ENCODE results near the gene CNDP1.

The CNDP1 gene

GRCh38 chr18:74513883-74514205 lies 20.5 kb upstream of the CNDP1 start:
- no peak overlapping the region for H3K4me3 ChIP-seq (ENCODE audit: low read depth, low read length)
- no peak for DNase-seq (ENCODE audit: low read depth)
- no peak for TF ChIP-seq MYC (IDR thresholded peaks at IDR 0.05; ENCODE audit: low read depth, low read length)
- no peak for TF ChIP-seq CTCF (IDR thresholded peaks at IDR 0.05; ENCODE audit: low read depth, low read length)
- TF ChIP-seq POLR2A (IDR thresholded peaks at IDR 0.05; ENCODE audit: extremely low read depth, insufficient read length) = no peak
- TF ChIP-seq MAX (IDR thresholded peaks at IDR 0.05; ENCODE audit: low read depth, low read length) = no peak

GRCh38 chr18:74514860-74515495 lies 19.3 kb upstream of the CNDP1 start:
- TF ChIP-seq MAX (IDR thresholded peaks at IDR 0.05; ENCODE audit: low read depth, low read length) (no peak), POLR2A (IDR thresholded peaks at IDR 0.05; ENCODE audit: extremely low read depth, insufficient read length) (no peak), MYC (IDR thresholded peaks at IDR 0.05; ENCODE audit: low read depth, low read length) (no peak), CTCF (IDR thresholded peaks at IDR 0.05; ENCODE audit: low read depth, low read length) (no peak)
- DNase-seq (ENCODE audit: low read depth) = no peak
- H3K4me3 ChIP-seq (ENCODE audit: low read depth, low read length) = no peak overlapping the region

- no peak for DNase-seq (ENCODE audit: low read depth)
- TF ChIP-seq POLR2A (IDR thresholded peaks at IDR 0.05; ENCODE audit: extremely low read depth, insufficient read length) (no peak), MAX (IDR thresholded peaks at IDR 0.05; ENCODE audit: low read depth, low read length) (no peak), MYC (IDR thresholded peaks at IDR 0.05; ENCODE audit: low read depth, low read length) (no peak), CTCF (IDR thresholded peaks at IDR 0.05; ENCODE audit: low read depth, low read length) (no peak)
Observed at GRCh38 chr18:74515620-74516231, 18.6 kb upstream of the CNDP1 start.

GRCh38 chr18:74516271-74517235 lies 17.7 kb upstream of the CNDP1 start:
- no peak for DNase-seq (ENCODE audit: low read depth)
- no peak for TF ChIP-seq POLR2A (IDR thresholded peaks at IDR 0.05; ENCODE audit: extremely low read depth, insufficient read length)
- TF ChIP-seq MYC (IDR thresholded peaks at IDR 0.05; ENCODE audit: low read depth, low read length) = no peak
- no peak for TF ChIP-seq CTCF (IDR thresholded peaks at IDR 0.05; ENCODE audit: low read depth, low read length)
- no peak for TF ChIP-seq MAX (IDR thresholded peaks at IDR 0.05; ENCODE audit: low read depth, low read length)
- no peak overlapping the region for H3K4me3 ChIP-seq (ENCODE audit: low read depth, low read length)

More at GRCh38 chr18:74515620-74516231, 18.6 kb upstream of the CNDP1 start:
- no peak overlapping the region for H3K4me3 ChIP-seq (ENCODE audit: low read depth, low read length)

GRCh38 chr18:74517236-74517630 lies 17.1 kb upstream of the CNDP1 start:
- no peak for DNase-seq (ENCODE audit: low read depth)
- no peak for TF ChIP-seq MAX (IDR thresholded peaks at IDR 0.05; ENCODE audit: low read depth, low read length)
- no peak overlapping the region for H3K4me3 ChIP-seq (ENCODE audit: low read depth, low read length)
